Ascending aorta (tissue), 2 donors: ENCODE data around the gene TP53INP2. TPM values are rescaled to one million over a fixed set of nuclear protein-coding genes. Genes with fewer than 3 reads are reported as not detected.

Experiments used
- DNase-seq, 2 donors: peaks; one replicate each; pipeline ENCODE4 v3.0.0-alpha.2; 2019; ENCODE audit warnings: low spot score in 2 of 2
- H3K27ac ChIP-seq, 2 donors: fragments of 200-600 bp; sonication (generic); one replicate each; pipeline ENCODE4 v1.5.1; 2016 to 2017; ENCODE audit warnings: mild to moderate bottlenecking in 1 of 2
- H3K27me3 ChIP-seq: fragments of 200-600 bp; sonication (generic); one replicate; pipeline ENCODE4 v1.5.1; 2017
- H3K36me3 ChIP-seq, 2 donors: fragments of 200-600 bp; sonication (generic); one replicate each; pipeline ENCODE4 v1.5.1; 2016
- H3K4me1 ChIP-seq, 2 donors: fragments of 200-600 bp; sonication (generic); one replicate each; pipeline ENCODE4 v1.5.1; 2016 to 2017; ENCODE audit warnings: mild to moderate bottlenecking in 1 of 2
- H3K4me3 ChIP-seq, 2 donors: fragments of 200-600 bp; sonication (generic); one replicate each; pipeline ENCODE4 v1.5.1; 2016 to 2017; ENCODE audit warnings: mild to moderate bottlenecking in 1 of 2
- H3K9me3 ChIP-seq, 2 donors: fragments of 200-600 bp; sonication (generic); one replicate each; pipeline ENCODE4 v1.5.1; 2016
- CTCF ChIP-seq, 3 experiments: fragments of 200-600 bp in 2 of 3; fragments of 450-650 bp in 1 of 3; sonication (generic) in 2 of 3; IDR thresholded peaks; one replicate each; pipeline ENCODE4 v1.5.1; 2016 to 2019; ENCODE audit warnings: antibody characterized with exemption in 3 of 3, mild to moderate bottlenecking in 1 of 3, moderate library complexity in 1 of 3
- intact Hi-C: fragments of 100-400 bp; cut with DNase I; formaldehyde crosslinking; loops from one replicate; pipeline ENCODE4 v1.15.1; 2023
- total RNA-seq: library from RNA; depleted of rRNA; stranded (reverse); fragments of >200 nt; gene quantifications from one replicate; pipeline ENCODE4 v1.1.0, GENCODE V29; 2016

TP53INP2 gene
- total RNA-seq, 1 donor from 2014 or later, result 6.2 TPM

- no peak overlapping the region for H3K4me3 ChIP-seq
- intact Hi-C loops, result no loop called here
- H3K27ac ChIP-seq, result no peak overlapping the region
- no peaks in the 10 kb centered on the region for H3K36me3 ChIP-seq
- no peak for DNase-seq
- no peaks in the 10 kb centered on the region for H3K27me3 ChIP-seq
- no peaks in the 10 kb centered on the region for H3K4me1 ChIP-seq
- TF ChIP-seq CTCF (IDR thresholded peaks at IDR 0.05), result no peak
- no peaks in the 10 kb centered on the region for H3K9me3 ChIP-seq
Observed at GRCh38 chr20:34689486-34689885, 14.7 kb upstream of the TP53INP2 start.

GRCh38 chr20:34691838-34692237 lies 12.3 kb upstream of the TP53INP2 start:
- TF ChIP-seq CTCF (IDR thresholded peaks at IDR 0.05), result no peak
- Histone ChIP-seq H3K4me1 (no peaks in the 10 kb centered on the region), H3K36me3 (no peaks in the 10 kb centered on the region), H3K27me3 (no peaks in the 10 kb centered on the region), H3K9me3 (no peaks in the 10 kb centered on the region), H3K4me3 (no peak overlapping the region), H3K27ac (no peak overlapping the region)
- intact Hi-C loops, result no loop called here
- DNase-seq, result no peak

GRCh38 chr20:34693414-34693813 lies 10.7 kb upstream of the TP53INP2 start:
- no peaks in the 10 kb centered on the region for H3K27me3 ChIP-seq
- no peak overlapping the region for H3K4me3 ChIP-seq
- no peaks in the 10 kb centered on the region for H3K36me3 ChIP-seq
- intact Hi-C loops, result no loop called here
- H3K4me1 ChIP-seq, result no peaks in the 10 kb centered on the region
- H3K9me3 ChIP-seq, result no peaks in the 10 kb centered on the region
- DNase-seq, result no peak
- no peak for TF ChIP-seq CTCF (IDR thresholded peaks at IDR 0.05)
- H3K27ac ChIP-seq, result no peak overlapping the region

DNA sequence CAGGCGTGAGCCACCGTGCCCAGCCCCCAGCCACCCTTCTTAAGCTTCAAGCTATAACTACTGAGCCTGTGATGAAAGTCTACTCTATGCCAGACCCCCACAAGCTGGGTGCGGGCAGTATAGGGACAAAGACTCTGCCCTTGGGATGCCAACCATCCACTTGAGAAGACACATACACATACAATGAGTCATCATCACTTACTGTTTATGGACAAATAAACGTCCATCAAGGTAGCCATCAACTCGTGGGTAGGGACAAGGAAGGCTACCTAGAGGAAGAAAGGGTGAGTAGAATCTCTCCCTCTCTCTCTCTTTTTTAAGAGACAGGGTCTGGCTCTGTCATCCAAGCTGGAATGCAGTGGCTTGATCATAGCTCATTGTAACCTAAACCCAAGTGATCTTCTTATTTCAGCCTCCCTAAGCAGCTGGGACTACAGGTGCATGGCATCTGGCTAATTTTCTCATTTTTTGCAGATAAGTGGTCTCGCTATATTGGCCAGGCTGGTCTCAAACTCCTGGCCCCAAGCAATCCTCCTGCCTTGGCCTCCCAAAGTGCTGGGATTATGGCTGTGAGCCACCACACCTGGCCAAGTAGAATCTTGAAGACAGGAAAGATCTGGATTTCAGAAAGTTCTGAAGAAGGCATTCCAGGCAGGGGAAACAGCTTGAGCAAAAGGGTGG lies 2.6 kb upstream of the TP53INP2 start:
- intact Hi-C loops, result loop anchor here (5.0 to 10.0 kb wide), 2 partner anchors 589 to 1043 kb away; partner anchors contain the start of genes EIF2S2 and RBM39
- no peak overlapping the region for H3K4me3 ChIP-seq
- no peaks in the 10 kb centered on the region for H3K9me3 ChIP-seq
- peaks cover 5 to 12% of the 10 kb centered on the region in 2 donors for H3K4me1 ChIP-seq
- H3K27me3 ChIP-seq, result no peaks in the 10 kb centered on the region
- no peak overlapping the region for H3K27ac ChIP-seq
- no peaks in the 10 kb centered on the region for H3K36me3 ChIP-seq
- TF ChIP-seq CTCF (IDR thresholded peaks at IDR 0.05), result no peak
- DNase-seq, result no peak

DNA sequence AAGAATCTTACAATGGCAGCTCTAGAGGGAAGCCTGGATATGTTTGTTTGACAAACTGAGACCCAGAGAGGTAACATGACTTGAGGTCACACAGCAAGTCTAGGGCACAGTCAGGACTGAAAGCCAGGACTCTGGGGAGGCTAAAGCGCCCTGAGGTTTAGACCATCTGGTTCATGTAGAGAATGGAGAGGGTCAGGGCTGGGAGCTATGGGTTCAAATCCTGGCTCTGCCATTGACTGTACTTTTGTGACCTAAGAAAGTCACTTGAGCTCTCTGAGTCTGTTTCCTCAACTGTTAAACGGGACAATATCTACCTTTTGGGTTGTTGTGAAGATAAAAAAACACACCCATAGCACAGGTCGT lies 1.1 kb upstream of the TP53INP2 start:
- Histone ChIP-seq H3K4me1 (peaks cover 5 to 12% of the 10 kb centered on the region in 2 donors), H3K36me3 (no peaks in the 10 kb centered on the region), H3K27ac (no peak overlapping the region), H3K9me3 (no peaks in the 10 kb centered on the region), H3K4me3 (peak overlapping the region; percentile 76 to 85), H3K27me3 (no peaks in the 10 kb centered on the region)
- DNase-seq, result no peak
- TF ChIP-seq CTCF (IDR thresholded peaks at IDR 0.05), result no peak
- intact Hi-C loops, result loop anchor here (5.0 to 10.0 kb wide), 2 partner anchors 591 to 1042 kb away; partner anchors contain the start of genes EIF2S2 and RBM39
